Measurements from ENCODE around the gene OTULINL. TPM values are rescaled to one million over a fixed set of nuclear protein-coding genes. Genes with fewer than 3 reads are reported as not detected.

The OTULINL gene
- polyA plus RNA-seq, 1 donor (not counting 4 experiments of a cell fraction or from before 2014, with no cell fraction given), result 0.62 TPM

- H3K4me2 ChIP-seq (ENCODE audit: control insufficient read depth, extremely low read depth, insufficient read depth, low read depth, low read length), result peak overlapping the region; percentile 74
- peaks cover 16% of the 10 kb centered on the region for H3K79me2 ChIP-seq (ENCODE audit: control insufficient read depth, insufficient read depth, low read length)
- peaks cover 0 to 2% of the 10 kb centered on the region in 2 experiments for H3K36me3 ChIP-seq (ENCODE audit: control insufficient read depth in 2 of 2, extremely low read depth in 1 of 2, insufficient read depth in 2 of 2, low read length in 2 of 2)
- H3K27me3 ChIP-seq (ENCODE audit: control insufficient read depth, extremely low read depth, insufficient read depth, low read length), result no peaks in the 10 kb centered on the region
- H3K9me1 ChIP-seq (ENCODE audit: control insufficient read depth, extremely low read depth, insufficient read depth, low read length), result no peaks in the 10 kb centered on the region
- DNase-seq (ENCODE audit: low read depth, low spot score) (no peak), FAIRE-seq (no peak)
- H3K4me3 ChIP-seq (ENCODE audit: control insufficient read depth in 2 of 3, extremely low read depth in 1 of 3, insufficient read depth in 2 of 3, low read depth in 1 of 3, low read length in 3 of 3), result no peak overlapping the region
- dilution Hi-C loops (cut with MboI; ENCODE audit: extremely low pct_ligation_motif_present, low sequenced_read_pairs), result no loop called here
- H3K27ac ChIP-seq (ENCODE audit: control insufficient read depth, insufficient read depth, low read length), result peak overlapping the region; percentile 78
- no peak for TF ChIP-seq CTCF (optimal IDR thresholded peaks at IDR 0.05 in 1 of 3, IDR thresholded peaks at IDR 0.05 in 1 of 3, conservative IDR thresholded peaks at IDR 0.05 in 1 of 3; ENCODE audit: extremely low read depth in 1 of 3, insufficient read depth in 2 of 3, low read length in 3 of 3)
- TF ChIP-seq EZH2 (IDR thresholded peaks at IDR 0.05; ENCODE audit: low read length), result no peak
- peaks cover 40% of the 10 kb centered on the region for H3K4me1 ChIP-seq (ENCODE audit: control insufficient read depth, extremely low read depth, insufficient read depth, low read length)
- H3K9ac ChIP-seq (ENCODE audit: control insufficient read depth, extremely low read depth, insufficient read depth, low read length), result no peak overlapping the region
- no peak overlapping the region for H2AFZ ChIP-seq (ENCODE audit: control insufficient read depth, low read length)
- H3K9me3 ChIP-seq (ENCODE audit: control insufficient read depth, low read depth, low read length), result no peaks in the 10 kb centered on the region
- H4K20me1 ChIP-seq (ENCODE audit: control insufficient read depth, extremely low read depth, insufficient read depth, low read length), result no peaks in the 10 kb centered on the region
These were observed 79.2 kb downstream of the OTULINL start for GRCh38 chr5:14660833-14661232.

Other genes starting within 250 kb of the OTULINL start
- gene OTULIN, start 82.9 kb downstream of the OTULINL start, polyA plus RNA-seq, result 14.7 to 18.4 TPM (median 18.3 TPM) in 3 replicates